Hepatocyte (in vitro differentiated cells): ENCODE data around the gene MST1R. TPM values are rescaled to one million over a fixed set of nuclear protein-coding genes. Genes with fewer than 3 reads are reported as not detected.
"Not testable (repeated sequence)": the region's sequence is repeated elsewhere in the genome, so short reads cannot be mapped to it uniquely, and the experiment has no call there.

Experiments
- DNase-seq: peaks from one replicate; pipeline ENCODE4 v3.0.0-alpha.2; 2016; ENCODE audit warnings: low spot score
- H2AFZ ChIP-seq: fragments of 200-600 bp; sonication (generic); 2 replicates; pipeline ENCODE4 v1.6.0; 2016; ENCODE audit warnings: antibody characterized with exemption, mild to moderate bottlenecking
- H3K27ac ChIP-seq: fragments of 200-600 bp; sonication (generic); 2 replicates; pipeline ENCODE4 v1.5.1; 2016; ENCODE audit warnings: mild to moderate bottlenecking
- H3K27me3 ChIP-seq: fragments of 200-600 bp; sonication (generic); 2 replicates; pipeline ENCODE4 v1.6.1; 2016
- H3K36me3 ChIP-seq: fragments of 200-600 bp; sonication (generic); replicated peaks from 2 replicates; pipeline ENCODE4 v1.5.1; 2016; ENCODE audit warnings: low read depth; ENCODE audit not compliant: insufficient read depth
- H3K4me1 ChIP-seq: fragments of 200-600 bp; sonication (generic); 2 replicates; pipeline ENCODE4 v1.5.1; 2016; ENCODE audit warnings: mild to moderate bottlenecking, moderate library complexity; ENCODE audit not compliant: insufficient read depth
- H3K4me2 ChIP-seq: fragments of 200-600 bp; sonication (generic); 2 replicates; pipeline ENCODE4 v1.6.0; 2016
- H3K4me3 ChIP-seq: fragments of 200-600 bp; sonication (generic); 2 replicates; pipeline ENCODE4 v1.5.1; 2016; ENCODE audit warnings: mild to moderate bottlenecking
- H3K79me2 ChIP-seq: fragments of 200-600 bp; sonication (generic); 2 replicates; pipeline ENCODE4 v1.6.0; 2017; ENCODE audit warnings: mild to moderate bottlenecking
- H3K9me2 ChIP-seq: fragments of 200-600 bp; sonication (generic); replicated peaks from 2 replicates; pipeline ENCODE4 v1.6.0; 2017; ENCODE audit warnings: mild to moderate bottlenecking; ENCODE audit not compliant: insufficient read depth
- H3K9me3 ChIP-seq: fragments of 200-600 bp; sonication (generic); 2 replicates; pipeline ENCODE4 v1.5.1; 2016; ENCODE audit warnings: low read depth, mild to moderate bottlenecking
- H4K20me1 ChIP-seq: fragments of 200-600 bp; sonication (generic); 2 replicates; pipeline ENCODE4 v1.6.0; 2016; ENCODE audit warnings: mild to moderate bottlenecking; ENCODE audit not compliant: insufficient read depth, poor library complexity, severe bottlenecking
- CTCF ChIP-seq: fragments of 200-600 bp; sonication (generic); IDR thresholded peaks from 2 replicates; pipeline ENCODE4 v1.5.1; 2016; ENCODE audit warnings: antibody characterized with exemption, mild to moderate bottlenecking; ENCODE audit not compliant: poor library complexity
- EZH2 ChIP-seq: fragments of 200-600 bp; sonication (generic); IDR thresholded peaks from 2 replicates; pipeline ENCODE4 v1.6.1; 2016; ENCODE audit warnings: antibody characterized with exemption, mild to moderate bottlenecking, borderline replicate concordance
- EZH2phosphoT487 ChIP-seq: fragments of 200-600 bp; sonication (generic); IDR thresholded peaks from one replicate; pipeline ENCODE4 v1.6.1; 2018; ENCODE audit warnings: antibody characterized with exemption, mild to moderate bottlenecking, low read depth, moderate library complexity; ENCODE audit not compliant: unreplicated experiment, severe bottlenecking
- WGBS: methylation state at CpG from one replicate; pipeline ENCODE4 v1.1.6; 2016; ENCODE audit warnings: low lambda C conversion rate; ENCODE audit errors: missing lambda C conversion rate; 5-methylcytosine and 5-hydroxymethylcytosine counted together
- polyA plus RNA-seq: library from polyadenylated mRNA; unstranded; fragments of >200 nt; fragmentation: Nextera tagmentation; extraction: Ambion mirVana; gene quantifications from 2 replicates; pipeline ENCODE4 v1.2.1, GENCODE V29; 2016
- total RNA-seq: library from RNA; depleted of rRNA; stranded (reverse); fragments of >200 nt; gene quantifications from 2 replicates; pipeline ENCODE4 v1.2.3, GENCODE V29; 2014

MST1R gene
- total and polyA plus RNA-seq, 2 experiments from 2014 or later = 5.3 to 8.7 TPM

GRCh38 chr3:49925485-49925884 is 21.8 kb upstream of the MST1R start:
- no peak for DNase-seq
- H3K9me2 ChIP-seq = no peaks in the 10 kb centered on the region
- no peaks in the 10 kb centered on the region for H3K27me3 ChIP-seq
- TF ChIP-seq CTCF = no peak
- TF ChIP-seq EZH2phosphoT487 = no peak
- TF ChIP-seq EZH2 = no peak
- H4K20me1 ChIP-seq = no peaks in the 10 kb centered on the region
- H2AFZ ChIP-seq = no peak overlapping the region
- H3K27ac ChIP-seq = no peak overlapping the region
- H3K79me2 ChIP-seq = peaks cover 12% of the 10 kb centered on the region
- no peak overlapping the region for H3K4me2 ChIP-seq
- WGBS = 98% methylated on average over 2 of the region's 2 CpGs
- H3K36me3 ChIP-seq = no peaks in the 10 kb centered on the region
- peaks cover 6% of the 10 kb centered on the region for H3K4me1 ChIP-seq
- H3K4me3 ChIP-seq = no peak overlapping the region
- no peaks in the 10 kb centered on the region for H3K9me3 ChIP-seq

DNA sequence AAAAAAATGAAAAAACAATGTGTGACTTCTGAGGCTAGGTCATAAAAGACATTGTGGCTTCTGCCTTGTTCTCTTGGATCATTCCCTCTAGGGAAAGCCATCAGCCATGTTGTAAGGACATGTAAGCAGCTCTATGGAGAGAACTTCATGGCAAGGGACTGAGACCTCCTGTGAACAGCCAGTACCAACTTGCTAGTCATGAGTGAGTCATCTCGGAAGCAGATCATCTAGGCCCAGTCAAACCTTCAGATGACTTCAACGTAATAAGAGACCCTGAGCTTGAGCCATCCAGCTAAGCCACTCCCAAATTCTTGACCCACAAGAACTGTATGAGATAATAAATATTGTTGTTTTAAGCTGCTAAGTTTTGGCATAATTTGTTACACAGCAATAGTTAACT is 21.0 kb upstream of the MST1R start:
- H3K27me3 ChIP-seq = no peaks in the 10 kb centered on the region
- WGBS = 77% methylated on average over 2 of the region's 2 CpGs
- no peak overlapping the region for H2AFZ ChIP-seq
- no peak for DNase-seq
- H3K9me2 ChIP-seq = no peaks in the 10 kb centered on the region
- no peak overlapping the region for H3K4me2 ChIP-seq
- no peak overlapping the region for H3K27ac ChIP-seq
- no peaks in the 10 kb centered on the region for H3K9me3 ChIP-seq
- no peaks in the 10 kb centered on the region for H3K36me3 ChIP-seq
- peaks cover 12% of the 10 kb centered on the region for H3K79me2 ChIP-seq
- peaks cover 4% of the 10 kb centered on the region for H3K4me1 ChIP-seq
- TF ChIP-seq EZH2phosphoT487 = no peak
- no peak for TF ChIP-seq EZH2
- TF ChIP-seq CTCF = no peak
- no peak overlapping the region for H3K4me3 ChIP-seq
- no peaks in the 10 kb centered on the region for H4K20me1 ChIP-seq

- H3K4me2 ChIP-seq, DNase-seq, H4K20me1 ChIP-seq, H3K9me3 ChIP-seq, H2AFZ ChIP-seq, H3K4me3 ChIP-seq, H3K9me2 ChIP-seq, H3K36me3 ChIP-seq, H3K27me3 ChIP-seq, H3K4me1 ChIP-seq, H3K27ac ChIP-seq, H3K79me2 ChIP-seq: not testable (repeated sequence)
- 97% methylated on average over 19 of the region's 19 CpGs for WGBS
These were observed 14.3 kb upstream of the MST1R start for GRCh38 chr3:49917806-49918590.

- Histone ChIP-seq H3K4me2 (no peak overlapping the region), H3K4me1 (peaks cover 7% of the 10 kb centered on the region), H3K9me2 (no peaks in the 10 kb centered on the region), H3K79me2 (no peaks in the 10 kb centered on the region), H3K36me3 (no peaks in the 10 kb centered on the region), H3K27ac (no peak overlapping the region), H4K20me1 (no peaks in the 10 kb centered on the region), H3K4me3 (no peak overlapping the region), H2AFZ (no peak overlapping the region), H3K9me3 (no peaks in the 10 kb centered on the region), H3K27me3 (no peaks in the 10 kb centered on the region)
- DNase-seq = no peak
- 96% methylated on average over 5 of the region's 5 CpGs for WGBS
- TF ChIP-seq EZH2phosphoT487 (no peak), CTCF (no peak), EZH2 (no peak)
These were observed 13.0 kb upstream of the MST1R start for GRCh38 chr3:49916686-49917085.
